ENCODE results near the gene SEC16A. TPM values are rescaled to one million over a fixed set of nuclear protein-coding genes. Genes with fewer than 3 reads are reported as not detected.

The SEC16A gene
- total and polyA plus RNA-seq, 2 donors (not counting 3 experiments of a cell fraction or from before 2014, with no cell fraction given), result 34.5 to 80.6 TPM

- Histone ChIP-seq H3K9me1 (replicated peaks; ENCODE audit: control insufficient read depth, extremely low read depth, insufficient read depth, low read length) (no peaks in the 10 kb centered on the region), H3K9me3 (replicated peaks; ENCODE audit: control insufficient read depth, insufficient read depth, low read length) (no peaks in the 10 kb centered on the region), H2AFZ (ENCODE audit: low read depth, low read length) (no peak overlapping the region), H3K36me3 (ENCODE audit: control insufficient read depth in 2 of 2, extremely low read depth in 1 of 2, insufficient read depth in 2 of 2, low read length in 2 of 2) (no peaks in the 10 kb centered on the region), H3K4me1 (ENCODE audit: control insufficient read depth, extremely low read depth, insufficient read depth, low read length) (peaks cover 16% of the 10 kb centered on the region), H3K4me2 (ENCODE audit: insufficient read depth, low read length) (no peak overlapping the region), H3K9ac (replicated peaks; ENCODE audit: extremely low read depth, insufficient read depth, low read length) (no peak overlapping the region), H3K27ac (ENCODE audit: insufficient read depth, low read depth, low read length) (no peak overlapping the region), H3K27me3 (ENCODE audit: control insufficient read depth in 2 of 2, insufficient read depth in 2 of 2, low read length in 2 of 2) (no peaks in the 10 kb centered on the region), H4K20me1 (replicated peaks; ENCODE audit: control insufficient read depth, extremely low read depth, insufficient read depth, low read length) (no peaks in the 10 kb centered on the region), H3K79me2 (ENCODE audit: control insufficient read depth, insufficient read depth, low read length) (peaks cover 20% of the 10 kb centered on the region), H3K4me3 (replicated peaks in 1 of 3; ENCODE audit: insufficient read depth in 1 of 3, low read depth in 1 of 3, low read length in 3 of 3) (no peak overlapping the region)
- DNase-seq (ENCODE audit: low read depth, low spot score), result peak; percentile 75
- dilution Hi-C loops (cut with MboI; ENCODE audit: extremely low pct_ligation_motif_present, low sequenced_read_pairs), result loop anchor here (10.0 kb wide), 1 partner anchor 69 kb away; no protein-coding TSS in a partner anchor
- TF ChIP-seq, protein P1, sequence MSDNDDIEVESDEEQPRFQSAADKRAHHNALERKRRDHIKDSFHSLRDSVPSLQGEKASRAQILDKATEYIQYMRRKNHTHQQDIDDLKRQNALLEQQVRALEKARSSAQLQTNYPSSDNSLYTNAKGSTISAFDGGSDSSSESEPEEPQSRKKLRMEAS (IDR thresholded peaks at IDR 0.05; ENCODE audit: insufficient read depth, insufficient read length), result no peak
- no peak for TF ChIP-seq POLR2A (IDR thresholded peaks at IDR 0.05; ENCODE audit: low read depth, low read length)
- TF ChIP-seq EZH2 (IDR thresholded peaks at IDR 0.05; ENCODE audit: borderline replicate concordance, low read depth, low read length, severe bottlenecking), result no peak
- TF ChIP-seq, protein P2, sequence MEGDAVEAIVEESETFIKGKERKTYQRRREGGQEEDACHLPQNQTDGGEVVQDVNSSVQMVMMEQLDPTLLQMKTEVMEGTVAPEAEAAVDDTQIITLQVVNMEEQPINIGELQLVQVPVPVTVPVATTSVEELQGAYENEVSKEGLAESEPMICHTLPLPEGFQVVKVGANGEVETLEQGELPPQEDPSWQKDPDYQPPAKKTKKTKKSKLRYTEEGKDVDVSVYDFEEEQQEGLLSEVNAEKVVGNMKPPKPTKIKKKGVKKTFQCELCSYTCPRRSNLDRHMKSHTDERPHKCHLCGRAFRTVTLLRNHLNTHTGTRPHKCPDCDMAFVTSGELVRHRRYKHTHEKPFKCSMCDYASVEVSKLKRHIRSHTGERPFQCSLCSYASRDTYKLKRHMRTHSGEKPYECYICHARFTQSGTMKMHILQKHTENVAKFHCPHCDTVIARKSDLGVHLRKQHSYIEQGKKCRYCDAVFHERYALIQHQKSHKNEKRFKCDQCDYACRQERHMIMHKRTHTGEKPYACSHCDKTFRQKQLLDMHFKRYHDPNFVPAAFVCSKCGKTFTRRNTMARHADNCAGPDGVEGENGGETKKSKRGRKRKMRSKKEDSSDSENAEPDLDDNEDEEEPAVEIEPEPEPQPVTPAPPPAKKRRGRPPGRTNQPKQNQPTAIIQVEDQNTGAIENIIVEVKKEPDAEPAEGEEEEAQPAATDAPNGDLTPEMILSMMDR (IDR thresholded peaks at IDR 0.05; ENCODE audit: extremely low read depth in 1 of 2, insufficient read depth in 1 of 2, low read depth in 1 of 2, low read length in 2 of 2), result peak; percentile 91 to 92
- TF ChIP-seq GATA2 (IDR thresholded peaks at IDR 0.05; ENCODE audit: insufficient read depth, insufficient read length, low read depth, low read length), result no peak
- TF ChIP-seq POLR2AphosphoS5 (IDR thresholded peaks at IDR 0.05; ENCODE audit: insufficient read depth, low read depth, low read length), result no peak
- no peak for TF ChIP-seq JUN (IDR thresholded peaks at IDR 0.05; ENCODE audit: borderline replicate concordance, insufficient read depth, insufficient read length, low read depth)
- ChIA-PET CTCF (interaction anchor here (0.6 to 8.5 kb wide), 19 partner anchors 14 to 208 kb away, joined by 3 to 261 read pairs (median 4); no protein-coding TSS in a partner anchor), POLR2A (interaction anchor here (0.6 to 1.0 kb wide), 2 partner anchors 146 to 157 kb away, joined by 3 to 4 read pairs; no protein-coding TSS in a partner anchor)
- peak; percentile 98 for FAIRE-seq
- intact Hi-C loops (cut with micrococcal nuclease), result loop anchor here (1.0 kb wide), 3 partner anchors 146 to 209 kb away; no protein-coding TSS in a partner anchor
- no TSS peak for BruUV-seq (replicated peaks)
Observed at GRCh38 chr9:136485049-136486045, 2.5 kb upstream of the SEC16A start.

Measured in endothelial cell of umbilical vein (primary cell).